Prostate gland (tissue), 2 donors: ENCODE data around the gene TRAK1. TPM values are rescaled to one million over a fixed set of nuclear protein-coding genes. Genes with fewer than 3 reads are reported as not detected.

Source experiments
- DNase-seq: peaks from one replicate; pipeline ENCODE4 v3.0.0-alpha.2; 2019; ENCODE audit warnings: low spot score
- H3K27ac ChIP-seq, 2 donors: fragments of 200-600 bp; sonication (generic); 2 replicates each; pipeline ENCODE4 v1.5.1; 2017 to 2019
- H3K27me3 ChIP-seq: fragments of 200-600 bp; sonication (generic); replicated peaks from 2 replicates; pipeline ENCODE4 v1.5.1; 2019; ENCODE audit not compliant: insufficient read depth
- H3K36me3 ChIP-seq, 2 donors: fragments of 200-600 bp; sonication (generic); 1 replicate in 1 of 2; 2 replicates in 1 of 2; pipeline versions ENCODE4 v1.5.1 to v1.8.1; 2017 to 2019
- H3K4me1 ChIP-seq: fragments of 200-600 bp; sonication (generic); replicated peaks from 2 replicates; pipeline ENCODE4 v1.5.1; 2019
- H3K4me3 ChIP-seq, 2 donors: fragments of 200-600 bp; sonication (generic); 2 replicates each; pipeline ENCODE4 v1.5.1; 2017 to 2019
- H3K9me3 ChIP-seq: fragments of 200-600 bp; sonication (generic); 2 replicates; pipeline ENCODE4 v1.5.1; 2017
- CTCF ChIP-seq, 4 experiments: fragments of 200-600 bp in 2 of 4; fragments of 450-650 bp in 2 of 4; sonication (generic) in 2 of 4; IDR thresholded peaks; 1 replicate in 3 of 4; 2 replicates in 1 of 4; pipeline ENCODE4 v1.5.1; 2016 to 2019; ENCODE audit warnings: antibody characterized with exemption in 4 of 4, mild to moderate bottlenecking in 2 of 4, moderate library complexity in 2 of 4
- POLR2A ChIP-seq: fragments of 450-650 bp; IDR thresholded peaks from one replicate; pipeline ENCODE4 v1.6.1; 2016; ENCODE audit warnings: antibody characterized with exemption, mild to moderate bottlenecking
- POLR2AphosphoS5 ChIP-seq: sonication (generic); formaldehyde crosslinking; IDR thresholded peaks from one replicate; pipeline ENCODE4 v1.6.1; 2017; ENCODE audit warnings: antibody characterized with exemption
- WGBS: methylation state at CpG from one replicate; pipeline ENCODE4 v1.1.5; 2018; 5-methylcytosine and 5-hydroxymethylcytosine counted together
- intact Hi-C: fragments of 100-400 bp; cut with DNase I; formaldehyde crosslinking; loops from one replicate; pipeline ENCODE4 v1.14.2; 2022
- total RNA-seq, 2 donors: library from RNA; depleted of rRNA; stranded (reverse); fragments of >200 nt; gene quantifications; one replicate each; pipeline ENCODE4 v1.1.0, GENCODE V29; 2016

The TRAK1 gene
- total RNA-seq, 2 donors from 2014 or later, result 35.6 to 80.3 TPM

GRCh38 chr3:42050126-42050525 is 41.0 kb upstream of the TRAK1 start:
- no peak overlapping the region for H3K27ac ChIP-seq
- no peak for DNase-seq
- no peaks in the 10 kb centered on the region for H3K4me1 ChIP-seq
- TF ChIP-seq CTCF (IDR thresholded peaks at IDR 0.05) (no peak), POLR2A (no peak), POLR2AphosphoS5 (no peak)
- intact Hi-C loops, result no loop called here
- no peaks in the 10 kb centered on the region for H3K36me3 ChIP-seq
- H3K9me3 ChIP-seq, result no peaks in the 10 kb centered on the region
- H3K27me3 ChIP-seq, result no peaks in the 10 kb centered on the region
- 88% methylated on average over 6 of the region's 6 CpGs for WGBS
- H3K4me3 ChIP-seq, result no peak overlapping the region

GRCh38 chr3:42051384-42052131 is 39.6 kb upstream of the TRAK1 start:
- Histone ChIP-seq H3K27ac (no peak overlapping the region), H3K9me3 (no peaks in the 10 kb centered on the region), H3K27me3 (no peaks in the 10 kb centered on the region), H3K4me1 (no peaks in the 10 kb centered on the region), H3K4me3 (no peak overlapping the region), H3K36me3 (no peaks in the 10 kb centered on the region)
- no peak for TF ChIP-seq CTCF (IDR thresholded peaks at IDR 0.05)
- no peak for TF ChIP-seq POLR2AphosphoS5
- WGBS, result 78% methylated on average over 4 of the region's 4 CpGs
- intact Hi-C loops, result no loop called here
- DNase-seq, result no peak

DNA sequence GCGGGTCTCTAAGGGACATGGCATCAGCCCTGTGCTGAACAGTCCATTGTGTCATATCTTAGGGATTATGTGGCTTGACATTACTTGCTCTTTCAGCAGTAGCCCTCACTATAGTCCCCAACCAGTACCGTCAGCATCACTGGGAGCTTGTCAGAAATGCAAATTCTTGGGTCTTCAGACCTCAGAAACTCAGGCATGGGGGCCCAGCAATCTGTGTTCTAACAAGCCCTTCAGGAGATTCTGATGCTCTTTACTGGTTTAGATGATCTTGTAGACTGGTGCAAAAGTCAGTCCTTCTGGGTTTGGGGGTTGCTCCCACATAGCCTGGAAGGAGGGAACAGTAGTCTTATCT is 39.0 kb upstream of the TRAK1 start:
- Histone ChIP-seq H3K9me3 (no peaks in the 10 kb centered on the region), H3K27ac (no peak overlapping the region)
- DNase-seq, result no peak

DNA sequence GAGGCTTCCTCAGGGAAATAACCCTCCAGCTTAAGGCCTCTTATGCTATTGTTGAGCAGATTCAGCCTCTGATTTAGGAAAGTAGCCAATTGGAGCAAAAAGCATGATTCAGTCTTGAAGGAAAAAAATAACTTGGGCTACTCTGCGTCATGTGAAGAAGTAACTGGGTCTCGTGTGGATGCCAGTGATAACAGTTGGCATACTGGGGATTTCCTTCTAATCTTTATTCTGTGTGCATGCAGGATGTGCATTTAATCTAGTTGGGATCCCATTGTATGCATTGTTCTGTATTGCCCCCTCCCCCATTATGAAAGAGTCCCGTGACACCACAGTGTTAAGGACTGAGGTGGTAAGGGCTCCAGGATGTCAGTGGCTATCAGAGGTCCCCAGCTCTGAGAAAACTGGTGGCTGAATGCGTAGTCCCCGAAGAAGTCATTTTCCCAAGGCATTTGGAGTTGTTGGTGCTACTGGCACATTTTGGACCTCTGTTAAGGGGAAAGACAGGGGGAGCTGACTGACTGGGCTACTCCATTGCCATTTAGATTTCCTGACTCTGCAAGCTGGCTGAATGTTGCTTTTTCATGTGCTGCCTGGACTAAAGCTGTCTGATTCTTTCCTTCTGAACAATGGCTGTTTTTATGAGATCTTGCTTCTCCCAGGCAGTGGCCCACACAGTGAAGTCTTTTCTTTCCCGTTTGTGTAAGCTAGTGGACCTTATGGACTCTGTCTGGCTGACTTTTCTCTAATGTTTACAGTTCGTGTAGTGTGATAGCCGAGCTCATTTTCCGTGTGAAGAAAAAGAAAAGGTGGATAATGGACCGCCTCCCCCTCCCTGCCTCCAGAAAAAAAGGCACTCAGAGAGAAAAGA is 38.4 kb upstream of the TRAK1 start:
- H3K4me3 ChIP-seq, result no peak overlapping the region

More for the DNA sequence above, 39.0 kb upstream of the TRAK1 start:
- no peak for TF ChIP-seq CTCF (IDR thresholded peaks at IDR 0.05)
- TF ChIP-seq POLR2AphosphoS5, result no peak
- no peak for TF ChIP-seq POLR2A
- Histone ChIP-seq H3K4me1 (no peaks in the 10 kb centered on the region), H3K36me3 (no peaks in the 10 kb centered on the region), H3K27me3 (no peaks in the 10 kb centered on the region), H3K4me3 (no peak overlapping the region)
- 94% methylated on average over 2 of the region's 2 CpGs for WGBS
- intact Hi-C loops, result no loop called here

More for the DNA sequence above, 38.4 kb upstream of the TRAK1 start:
- WGBS, result 26% methylated on average over 10 of the region's 10 CpGs
- Histone ChIP-seq H3K9me3 (no peaks in the 10 kb centered on the region), H3K27ac (peak overlapping the region in 1 of 2 donors; percentile 28), H3K36me3 (no peaks in the 10 kb centered on the region), H3K27me3 (no peaks in the 10 kb centered on the region), H3K4me1 (no peaks in the 10 kb centered on the region)
- intact Hi-C loops, result no loop called here
- TF ChIP-seq POLR2AphosphoS5, result no peak
- TF ChIP-seq POLR2A, result no peak
- no peak for TF ChIP-seq CTCF (IDR thresholded peaks at IDR 0.05)
- DNase-seq, result no peak
